ENCODE measurements around the gene TRIM74.
A peak's percentile ranks its signal among the peaks of the same experiment; 100 is the strongest.
"Not testable (repeated sequence)": the region's sequence is repeated elsewhere in the genome, so short reads cannot be mapped to it uniquely, and the experiment has no call there.

TRIM74 gene

DNA sequence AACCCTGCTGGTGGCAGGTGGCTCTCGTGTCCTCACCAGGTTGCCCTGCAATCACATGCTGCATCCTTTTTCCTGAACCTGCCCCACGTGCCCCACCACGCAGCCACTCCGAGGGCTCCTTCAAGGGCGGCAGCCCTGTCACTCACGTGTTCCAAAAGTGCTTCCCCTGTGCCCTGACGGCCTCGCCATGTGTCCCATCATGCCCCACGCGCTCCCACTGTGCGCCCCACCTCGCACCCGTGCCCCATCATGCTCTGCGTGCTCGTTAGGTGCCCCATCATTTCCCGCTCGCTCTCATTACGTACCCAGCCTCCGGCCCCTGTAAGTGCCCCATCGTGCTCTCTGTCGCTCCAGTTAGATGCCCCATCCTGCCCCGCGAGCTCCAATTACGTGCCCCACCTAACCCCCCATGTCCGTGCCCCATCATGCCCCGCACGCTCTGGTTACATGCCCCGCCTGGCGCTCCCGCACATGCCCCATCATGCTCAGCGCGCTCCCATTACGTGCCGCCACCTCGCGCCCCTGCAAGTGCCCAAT, at the start of gene TRIM74:
Gene TRIM74, minus strand, starts transcription at position 487 of the 537 bp plus-strand sequence. CDS start 3,309 bp downstream, outside the sequence.
- H3K9ac ChIP-seq, H3K27me3 ChIP-seq, H3K4me3 ChIP-seq, H3K4me1 ChIP-seq, H3K9me3 ChIP-seq, H3K4me2 ChIP-seq, H3K27ac ChIP-seq, H4K20me1 ChIP-seq, H3K36me3 ChIP-seq: not testable (repeated sequence)

DNA sequence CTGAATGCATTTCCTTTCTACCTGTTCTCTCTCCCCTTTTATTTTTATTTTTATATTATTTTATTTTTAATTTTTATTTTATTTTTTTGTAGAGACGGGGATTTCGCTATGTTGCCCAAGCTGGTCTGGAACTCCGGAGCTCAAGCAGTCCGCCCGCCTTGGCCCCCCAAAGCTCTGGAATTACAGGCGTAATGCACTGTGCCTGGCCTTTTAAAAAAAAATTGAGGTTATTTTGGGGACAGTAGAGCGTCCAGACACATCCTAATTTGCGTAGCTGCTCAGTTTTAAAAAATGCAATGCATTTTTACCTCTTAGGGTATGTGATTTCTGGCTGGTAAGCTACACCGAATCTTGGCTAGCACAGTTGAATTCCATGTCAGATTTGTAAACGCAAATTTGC, 37.2 kb upstream of the TRIM74 start:
- Histone ChIP-seq H3K4me2 (peak overlapping the region; percentile 80), H3K9ac (peak overlapping the region; percentile 72), H3K27ac (0 out of 2 replicates have a peak overlapping the region, but pooled peaks have one; percentile 87), H3K4me3 (peak overlapping the region; percentile 71)
- H3K4me1 ChIP-seq, H4K20me1 ChIP-seq, H3K36me3 ChIP-seq, H3K9me3 ChIP-seq, H3K27me3 ChIP-seq: not testable (repeated sequence)

DNA sequence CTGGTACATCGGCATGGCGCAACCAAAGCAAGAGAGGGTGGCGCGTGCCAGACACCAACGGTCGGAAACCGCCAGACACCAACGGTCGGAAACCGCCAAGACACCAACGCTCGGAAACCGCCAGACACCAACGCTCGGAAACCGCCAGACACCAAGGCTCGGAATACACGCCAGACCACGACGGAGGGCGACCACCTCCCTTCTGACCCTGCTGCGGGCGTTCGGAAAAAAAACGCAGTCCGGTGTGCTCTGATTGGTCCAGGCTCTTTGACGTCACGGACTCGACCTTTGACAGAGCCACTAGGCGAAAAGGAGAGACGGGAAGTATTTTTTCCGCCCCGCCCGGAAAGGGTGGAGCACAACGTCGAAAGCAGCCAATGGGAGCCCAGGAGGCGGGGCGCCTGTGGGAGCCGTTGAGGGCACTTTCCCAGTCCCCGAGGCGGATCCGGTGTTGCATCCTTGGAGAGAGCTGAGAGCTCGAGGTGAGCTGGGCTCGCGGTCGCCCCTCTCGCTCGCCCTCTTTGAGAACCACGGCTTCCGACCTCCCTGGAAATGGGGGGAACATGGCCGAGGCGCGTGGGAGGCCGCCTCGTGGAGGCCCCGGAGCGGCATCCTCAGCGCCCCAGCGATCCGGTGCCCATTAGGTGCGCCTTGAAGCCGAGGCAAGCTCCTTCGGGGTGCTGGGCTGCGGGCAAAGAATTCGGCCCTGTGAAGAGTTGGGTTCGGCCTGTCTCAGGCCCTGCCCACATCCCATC, 36.6 kb upstream of the TRIM74 start:
- Histone ChIP-seq H3K27ac (peak overlapping the region; percentile 87), H3K4me3 (peak overlapping the region; percentile 71), H3K4me2 (peak overlapping the region; percentile 40; the same call in 1 of the 2 replicates), H3K9ac (peak overlapping the region; percentile 83)
- H4K20me1 ChIP-seq, H3K27me3 ChIP-seq, H3K9me3 ChIP-seq, H3K36me3 ChIP-seq, H3K4me1 ChIP-seq: not testable (repeated sequence)

DNA sequence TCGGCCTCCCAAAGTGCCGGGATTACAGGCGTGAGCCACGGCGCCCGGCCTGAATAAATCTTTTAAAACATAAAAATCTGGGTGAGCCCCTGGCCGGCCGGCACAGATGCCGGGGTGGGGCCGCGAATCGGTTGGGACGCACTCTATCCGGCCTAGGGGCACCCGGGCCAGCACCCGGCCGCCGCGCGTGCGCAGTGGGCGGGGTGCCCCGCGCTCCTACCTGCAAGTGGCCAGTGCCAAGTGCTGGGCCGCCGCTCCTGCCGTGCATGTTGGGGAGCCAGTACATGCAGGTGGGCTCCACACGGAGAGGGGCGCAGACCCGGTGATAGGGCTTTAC, 36.1 kb upstream of the TRIM74 start:
- Histone ChIP-seq H3K9ac (peak overlapping the region; percentile 83), H3K27ac (peak overlapping the region; percentile 87), H3K4me3 (peak overlapping the region; percentile 71)
- H3K9me3 ChIP-seq, H3K4me2 ChIP-seq, H4K20me1 ChIP-seq, H3K4me1 ChIP-seq, H3K36me3 ChIP-seq, H3K27me3 ChIP-seq: not testable (repeated sequence)

DNA sequence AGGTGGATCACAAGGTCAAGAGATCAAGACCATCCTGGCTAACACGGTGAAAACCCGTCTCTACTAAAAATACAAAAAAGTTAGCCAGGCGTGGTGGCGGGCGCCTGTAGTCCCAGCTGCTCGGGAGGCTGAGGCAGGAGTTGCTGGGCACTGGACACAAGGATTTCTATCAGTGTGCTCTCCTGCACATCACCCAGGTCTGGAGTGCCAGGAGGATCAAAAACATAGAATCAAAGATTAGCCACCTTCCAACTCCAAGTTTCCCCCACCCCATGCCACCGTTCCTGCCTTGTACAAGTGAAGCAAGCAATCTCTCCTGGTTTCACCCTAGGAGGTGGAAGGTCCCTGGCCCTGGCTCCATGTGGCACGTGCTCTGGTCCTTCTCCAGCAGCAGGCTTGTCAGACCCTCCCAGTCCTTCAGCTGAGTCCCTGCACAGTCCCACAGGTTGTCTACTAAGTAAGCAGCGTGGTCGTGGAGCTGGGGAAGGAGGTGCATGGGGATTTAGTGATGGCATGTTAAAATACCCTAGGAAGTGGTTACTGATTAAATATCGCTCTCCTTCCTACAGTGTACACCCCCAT, 28.7 kb upstream of the TRIM74 start:
- H3K9ac ChIP-seq, H3K27ac ChIP-seq, H4K20me1 ChIP-seq, H3K4me2 ChIP-seq, H3K9me3 ChIP-seq, H3K36me3 ChIP-seq, H3K27me3 ChIP-seq, H3K4me1 ChIP-seq, H3K4me3 ChIP-seq: not testable (repeated sequence)

DNA sequence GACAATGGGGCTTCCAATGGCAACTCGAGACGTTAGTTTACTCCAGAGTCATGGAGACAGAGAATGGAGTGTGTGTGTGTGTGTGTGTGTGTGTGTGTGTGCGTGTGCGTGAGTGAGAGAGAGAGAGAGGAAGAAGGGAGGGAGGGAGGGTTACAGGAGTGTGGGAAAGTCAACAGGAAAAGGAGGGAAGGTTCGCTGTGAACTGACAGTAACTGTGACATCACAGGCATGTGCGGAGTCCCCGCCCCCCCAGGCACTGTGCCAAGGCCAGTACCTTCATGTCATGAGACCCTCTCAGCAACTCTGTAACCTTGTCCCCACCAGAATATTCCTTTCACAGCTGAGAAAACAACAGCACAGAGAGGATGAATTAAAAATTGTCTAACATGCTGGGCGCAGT, 28.2 kb upstream of the TRIM74 start:
- H3K4me1 ChIP-seq, H3K27ac ChIP-seq, H3K4me2 ChIP-seq, H3K4me3 ChIP-seq, H3K27me3 ChIP-seq, H3K9me3 ChIP-seq, H4K20me1 ChIP-seq, H3K9ac ChIP-seq, H3K36me3 ChIP-seq: not testable (repeated sequence)

DNA sequence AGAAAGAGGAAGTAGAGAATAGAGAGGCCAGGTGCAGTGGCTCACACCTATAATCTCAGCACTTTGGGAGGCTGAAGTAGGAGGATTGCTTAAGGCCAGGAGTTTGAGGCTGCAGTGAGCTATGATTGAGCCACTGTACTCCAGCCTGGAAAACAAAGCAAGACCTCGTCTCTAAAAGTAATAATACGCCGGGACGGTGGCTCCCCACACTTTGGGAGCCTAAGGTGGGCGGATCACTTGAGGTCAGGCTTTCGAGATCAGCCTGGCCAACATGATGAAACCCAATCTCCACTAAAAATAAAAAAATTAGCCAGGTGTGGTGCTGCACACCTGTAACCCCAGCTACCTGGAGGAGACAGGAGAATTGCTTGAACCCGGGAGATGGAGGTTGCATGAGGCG, 26.2 kb upstream of the TRIM74 start:
- H3K9me3 ChIP-seq, H4K20me1 ChIP-seq, H3K4me2 ChIP-seq, H3K9ac ChIP-seq, H3K27ac ChIP-seq, H3K27me3 ChIP-seq, H3K36me3 ChIP-seq, H3K4me1 ChIP-seq, H3K4me3 ChIP-seq: not testable (repeated sequence)

DNA sequence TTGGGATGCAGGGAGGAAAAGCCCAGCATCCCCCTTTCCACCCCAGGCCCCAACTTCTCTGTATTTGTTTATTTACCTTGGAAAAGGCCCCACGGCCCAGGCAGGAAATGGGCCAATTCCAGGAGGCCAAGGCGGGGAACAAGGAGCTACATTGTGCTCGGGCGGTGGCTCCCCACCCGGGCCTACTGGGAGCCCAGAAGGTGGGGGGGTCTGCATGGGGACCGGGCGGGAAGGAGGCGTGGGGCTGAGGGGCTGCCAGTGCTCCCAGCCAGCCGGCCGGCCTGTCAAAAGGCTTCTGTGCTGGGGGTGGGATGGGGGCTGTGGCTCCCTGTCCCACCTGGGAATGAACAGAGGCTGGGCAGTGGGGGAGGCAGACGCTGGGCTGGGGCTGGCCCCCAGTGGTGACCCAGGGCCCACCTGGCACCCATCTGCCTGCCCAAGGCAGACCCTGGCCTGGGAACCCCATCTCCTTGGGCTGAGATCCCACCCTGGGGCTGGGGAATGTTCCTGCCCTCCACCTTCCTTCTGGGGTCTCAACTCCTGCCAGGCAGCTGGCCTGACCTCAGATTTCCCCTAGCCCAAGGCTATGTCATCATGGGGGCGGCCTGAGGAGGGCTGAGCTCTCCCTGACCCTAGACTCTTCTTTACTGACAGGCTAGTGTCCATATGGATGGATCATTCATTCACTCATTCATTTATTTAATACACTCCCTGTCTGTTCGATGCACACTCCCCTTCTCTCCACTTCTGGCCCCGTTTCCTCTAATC, 21.1 kb upstream of the TRIM74 start:
- H3K27me3 ChIP-seq, H3K27ac ChIP-seq, H4K20me1 ChIP-seq, H3K4me3 ChIP-seq, H3K36me3 ChIP-seq, H3K9ac ChIP-seq, H3K4me2 ChIP-seq, H3K9me3 ChIP-seq, H3K4me1 ChIP-seq: not testable (repeated sequence)

DNA sequence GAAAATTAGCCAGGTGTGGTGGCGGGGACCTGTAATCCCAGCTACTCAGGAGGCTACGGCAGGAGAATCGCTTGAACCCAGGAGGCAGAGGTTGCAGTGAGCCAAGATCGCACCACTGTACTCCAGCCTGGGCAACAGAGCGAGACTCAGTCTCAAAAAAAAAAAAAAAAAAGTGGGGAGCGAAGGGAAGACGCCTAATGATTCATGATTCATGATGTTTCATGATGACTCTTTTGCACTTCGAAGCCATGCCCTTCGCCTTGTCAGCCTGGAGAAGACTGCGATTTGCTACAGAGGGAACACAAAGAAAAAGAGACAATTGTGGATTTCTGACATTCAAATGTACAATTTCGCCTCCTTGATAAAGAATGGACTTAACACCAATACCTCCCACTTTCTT, 12.8 kb upstream of the TRIM74 start:
- H3K4me2 ChIP-seq, H3K4me3 ChIP-seq, H3K4me1 ChIP-seq, H4K20me1 ChIP-seq, H3K9me3 ChIP-seq, H3K27me3 ChIP-seq, H3K36me3 ChIP-seq, H3K9ac ChIP-seq, H3K27ac ChIP-seq: not testable (repeated sequence)

DNA sequence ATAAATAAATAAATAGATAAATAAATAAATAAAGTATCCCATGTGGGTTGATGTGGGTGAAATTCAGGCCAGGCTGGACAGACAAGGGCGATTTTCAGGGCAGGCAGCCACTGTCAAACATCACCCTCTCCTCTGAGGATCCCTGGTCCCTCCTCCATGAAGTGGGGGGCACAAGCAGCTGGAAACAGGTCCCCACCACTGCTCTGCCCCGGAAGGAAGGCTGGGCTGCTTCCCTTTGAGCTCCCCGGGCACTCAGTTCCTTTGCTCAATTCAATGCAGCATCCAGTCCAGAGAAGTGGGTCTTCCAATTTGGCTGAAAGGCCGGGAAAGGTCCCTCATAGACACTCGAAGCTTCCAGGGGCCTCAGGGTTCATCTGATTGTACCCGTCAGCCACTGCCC, 11.1 kb upstream of the TRIM74 start:
- H3K27me3 ChIP-seq, H3K4me1 ChIP-seq: not testable (repeated sequence)

DNA sequence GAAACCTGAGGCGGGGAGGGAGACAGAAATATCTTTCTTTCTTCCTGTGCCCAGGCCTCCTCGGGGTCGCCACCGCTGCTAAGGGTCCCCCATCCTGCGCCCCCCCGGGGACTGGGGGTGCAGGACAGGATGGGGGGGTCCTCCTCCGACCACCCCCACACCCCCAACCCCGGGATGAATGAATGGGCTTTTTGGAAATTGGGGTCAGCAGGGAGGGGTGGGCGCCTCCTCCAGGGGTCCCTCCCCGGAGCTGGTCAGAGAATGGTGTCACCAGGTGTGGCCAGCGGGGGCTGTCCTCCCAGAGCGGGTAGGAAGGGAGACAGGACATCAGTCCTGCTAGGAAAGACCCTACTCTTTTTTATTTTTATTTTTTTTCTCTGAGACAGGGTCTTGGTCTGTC, 7.2 kb upstream of the TRIM74 start:
- H3K9ac ChIP-seq, H3K36me3 ChIP-seq, H3K27ac ChIP-seq, H3K4me3 ChIP-seq, H3K4me2 ChIP-seq, H3K4me1 ChIP-seq, H4K20me1 ChIP-seq, H3K27me3 ChIP-seq, H3K9me3 ChIP-seq: not testable (repeated sequence)

More for the DNA sequence above, 11.1 kb upstream of the TRIM74 start:
- not testable (repeated sequence) for H3K9ac ChIP-seq, H3K9me3 ChIP-seq, H3K4me3 ChIP-seq, H3K27ac ChIP-seq, H4K20me1 ChIP-seq, H3K4me2 ChIP-seq, H3K36me3 ChIP-seq

DNA sequence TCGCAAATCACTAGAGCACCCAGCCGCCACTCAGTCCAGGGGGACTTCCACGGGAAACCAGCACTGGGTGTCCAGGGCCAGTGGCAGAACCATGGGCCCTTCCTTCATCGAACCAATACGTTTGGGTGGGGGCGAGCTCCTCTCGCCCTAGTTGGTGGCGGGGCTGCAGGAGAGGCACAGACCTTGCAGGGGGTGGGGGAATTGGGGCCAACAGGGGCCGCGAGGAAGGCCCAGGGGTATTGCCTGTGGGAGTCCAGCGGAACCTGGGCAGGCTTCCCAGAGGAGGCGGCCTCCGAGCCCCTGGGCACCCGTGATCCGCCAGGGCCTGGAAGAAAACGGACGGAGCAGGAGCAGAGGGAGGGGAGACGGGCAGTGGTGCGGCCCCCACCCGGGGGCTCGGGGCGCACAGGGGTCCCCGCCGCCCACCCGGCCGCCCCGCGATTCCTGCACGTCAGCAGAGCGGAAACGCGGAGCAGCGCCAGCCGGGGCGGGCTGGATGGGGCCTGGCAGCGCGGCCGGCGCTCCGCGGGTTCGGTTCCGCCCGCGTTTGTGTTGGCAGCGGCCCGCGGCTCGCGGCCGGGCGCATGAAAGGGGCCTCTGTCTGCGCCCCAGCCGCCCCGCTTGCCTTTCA, 6.5 kb upstream of the TRIM74 start:
- H3K36me3 ChIP-seq, H3K27ac ChIP-seq, H3K4me3 ChIP-seq, H4K20me1 ChIP-seq, H3K9me3 ChIP-seq, H3K4me1 ChIP-seq, H3K9ac ChIP-seq, H3K27me3 ChIP-seq, H3K4me2 ChIP-seq: not testable (repeated sequence)

DNA sequence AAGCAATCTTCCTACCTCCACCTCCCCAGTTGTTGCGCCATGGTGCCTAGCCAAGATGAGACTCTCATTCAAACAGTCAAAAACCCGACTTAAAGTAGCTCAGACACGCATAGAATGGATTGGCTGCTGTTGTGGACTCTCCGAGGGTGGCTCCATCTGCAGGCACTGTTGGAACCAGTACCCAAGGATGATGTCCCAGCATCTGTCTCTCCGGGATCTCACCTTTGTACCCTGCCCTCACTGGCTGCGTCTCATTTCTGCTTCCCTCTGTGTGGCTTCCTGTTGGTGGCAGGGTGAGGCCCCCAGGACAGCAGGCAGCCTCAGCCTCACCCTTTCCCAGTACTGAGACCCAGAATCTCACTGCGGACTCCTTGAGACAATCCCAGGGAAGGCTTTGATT, 5.5 kb upstream of the TRIM74 start:
- not testable (repeated sequence) for H3K27ac ChIP-seq, H3K36me3 ChIP-seq, H3K4me3 ChIP-seq, H3K4me1 ChIP-seq, H4K20me1 ChIP-seq, H3K27me3 ChIP-seq, H3K9ac ChIP-seq, H3K9me3 ChIP-seq, H3K4me2 ChIP-seq

DNA sequence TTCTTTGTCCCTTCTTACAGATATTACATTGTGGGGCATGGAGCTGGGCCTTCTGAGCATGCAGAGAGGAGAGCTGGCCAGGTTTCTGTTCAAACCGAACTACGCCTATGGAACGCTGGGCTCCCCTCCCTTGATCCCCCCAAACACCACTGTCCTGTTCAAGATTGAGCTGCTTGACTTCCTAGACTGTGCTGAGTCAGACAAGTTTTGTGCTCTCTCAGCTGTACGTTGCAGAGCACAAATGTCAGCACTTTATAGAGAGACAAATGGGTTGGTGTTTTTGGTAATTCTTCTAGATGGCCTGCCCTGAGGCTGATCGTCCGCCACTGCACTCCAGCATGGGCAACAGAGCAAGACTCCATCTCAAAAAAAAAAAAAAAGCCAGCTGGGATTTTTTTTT, 2.2 kb upstream of the TRIM74 start:
- H3K4me2 ChIP-seq, H3K27ac ChIP-seq, H3K9me3 ChIP-seq, H3K4me1 ChIP-seq, H3K9ac ChIP-seq, H4K20me1 ChIP-seq, H3K27me3 ChIP-seq, H3K36me3 ChIP-seq, H3K4me3 ChIP-seq: not testable (repeated sequence)

Data from BLaER1 (cell line).